Measurements from ENCODE around the gene BRINP3.

GRCh38 chr1:190327271-190327670, 150.4 kb downstream of the BRINP3 start:
- TF ChIP-seq CTCF (IDR thresholded peaks at IDR 0.05 in 4 of 5, conservative IDR thresholded peaks at IDR 0.05 in 1 of 5): no peak
- TF ChIP-seq POLR2A (IDR thresholded peaks at IDR 0.05): no peak

Measured in gastrocnemius medialis (tissue), 4 donors.